ENCODE measurements around the gene HOATZ.

The HOATZ gene

GRCh38 chr11:111555255-111555654, 40.7 kb downstream of the HOATZ start:
- H4K8ac ChIP-seq (ENCODE audit: low read length): no peak overlapping the region
- no peak overlapping the region for H2BK120ac ChIP-seq (ENCODE audit: low read depth, low read length)
- peaks cover 10% of the 10 kb centered on the region for H3K79me1 ChIP-seq (replicated peaks; ENCODE audit: low read length, poor library complexity, severe bottlenecking)
- H2BK5ac ChIP-seq (ENCODE audit: low read depth, low read length, poor library complexity, severe bottlenecking): no peak overlapping the region
- H3K36me3 ChIP-seq (ENCODE audit: control insufficient read depth in 1 of 2, insufficient read depth in 2 of 2, low read depth in 1 of 2, low read length in 2 of 2): peaks cover 13 to 27% of the 10 kb centered on the region in 2 experiments
- H2AK5ac ChIP-seq (ENCODE audit: low read length, severe bottlenecking): peak overlapping the region; percentile 26
- H3K23ac ChIP-seq (ENCODE audit: low read length in 2 of 2): no peak overlapping the region
- H3K27me3 ChIP-seq (ENCODE audit: control insufficient read depth in 1 of 2, insufficient read depth in 1 of 2, low read length in 2 of 2): no peaks in the 10 kb centered on the region
- peak overlapping the region; percentile 4 for H3K27ac ChIP-seq (ENCODE audit: low read length, poor library complexity, severe bottlenecking)
- H3K4me3 ChIP-seq (ENCODE audit: insufficient read depth in 1 of 2, low read depth in 1 of 2, low read length in 2 of 2): no peak overlapping the region
- no peak overlapping the region for H3K9ac ChIP-seq (ENCODE audit: low read length)
- H2BK15ac ChIP-seq (ENCODE audit: low read depth, poor library complexity, severe bottlenecking): no peak overlapping the region
- H4K91ac ChIP-seq (ENCODE audit: low read length): no peak overlapping the region
- no peak overlapping the region for H3K14ac ChIP-seq (ENCODE audit: low read length in 2 of 2)
- no peak overlapping the region for H2BK12ac ChIP-seq (ENCODE audit: low read length in 2 of 2)
- H3K4ac ChIP-seq (ENCODE audit: low read depth in 1 of 2, low read length in 2 of 2): no peak overlapping the region
- H3K18ac ChIP-seq (ENCODE audit: low read depth in 1 of 2, low read length in 2 of 2): no peak overlapping the region
- no peak overlapping the region for H2AFZ ChIP-seq (ENCODE audit: low read depth, low read length)
- peaks cover 4% of the 10 kb centered on the region for H3K4me1 ChIP-seq (ENCODE audit: control insufficient read depth, insufficient read depth, low read depth, low read length)
- no peaks in the 10 kb centered on the region for H3K9me3 ChIP-seq (ENCODE audit: control insufficient read depth, low read length)
- DNase-seq: no peak
- no peak overlapping the region for H3K4me2 ChIP-seq (ENCODE audit: low read length, poor library complexity, severe bottlenecking)

GRCh38 chr11:111557425-111558111, 43.0 kb downstream of the HOATZ start:
- peak; percentile 94 for DNase-seq
- Histone ChIP-seq H3K36me3 (ENCODE audit: control insufficient read depth in 1 of 2, insufficient read depth in 2 of 2, low read depth in 1 of 2, low read length in 2 of 2) (peaks cover 13 to 21% of the 10 kb centered on the region in 2 experiments), H3K9me3 (ENCODE audit: control insufficient read depth, low read length) (no peaks in the 10 kb centered on the region), H2BK15ac (ENCODE audit: low read depth, poor library complexity, severe bottlenecking) (no peak overlapping the region), H3K14ac (ENCODE audit: low read length in 2 of 2) (no peak overlapping the region), H2BK12ac (ENCODE audit: low read length in 2 of 2) (no peak overlapping the region), H3K23ac (ENCODE audit: low read length in 2 of 2) (no peak overlapping the region), H3K4me2 (ENCODE audit: low read length, poor library complexity, severe bottlenecking) (no peak overlapping the region), H2AFZ (ENCODE audit: low read depth, low read length) (no peak overlapping the region), H3K4me3 (ENCODE audit: insufficient read depth in 1 of 2, low read depth in 1 of 2, low read length in 2 of 2) (peak overlapping the region in 1 of 2 experiments; percentile 25), H4K91ac (ENCODE audit: low read length) (no peak overlapping the region), H3K27me3 (ENCODE audit: control insufficient read depth in 1 of 2, insufficient read depth in 1 of 2, low read length in 2 of 2) (no peaks in the 10 kb centered on the region), H2BK120ac (ENCODE audit: low read depth, low read length) (no peak overlapping the region), H2AK5ac (ENCODE audit: low read length, severe bottlenecking) (no peak overlapping the region), H3K18ac (ENCODE audit: low read depth in 1 of 2, low read length in 2 of 2) (peak overlapping the region; percentile 16 to 34), H2BK5ac (ENCODE audit: low read depth, low read length, poor library complexity, severe bottlenecking) (peak overlapping the region; percentile 12), H3K4me1 (ENCODE audit: control insufficient read depth, insufficient read depth, low read depth, low read length) (peaks cover 9% of the 10 kb centered on the region), H3K4ac (ENCODE audit: low read depth in 1 of 2, low read length in 2 of 2) (no peak overlapping the region), H3K79me1 (replicated peaks; ENCODE audit: low read length, poor library complexity, severe bottlenecking) (peaks cover 8% of the 10 kb centered on the region), H3K27ac (ENCODE audit: low read length, poor library complexity, severe bottlenecking) (peak overlapping the region; percentile 91), H4K8ac (ENCODE audit: low read length) (no peak overlapping the region), H3K9ac (ENCODE audit: low read length) (peak overlapping the region; percentile 84)
- WGBS: 50% methylated on average over 2 of the region's 5 CpGs

DNA sequence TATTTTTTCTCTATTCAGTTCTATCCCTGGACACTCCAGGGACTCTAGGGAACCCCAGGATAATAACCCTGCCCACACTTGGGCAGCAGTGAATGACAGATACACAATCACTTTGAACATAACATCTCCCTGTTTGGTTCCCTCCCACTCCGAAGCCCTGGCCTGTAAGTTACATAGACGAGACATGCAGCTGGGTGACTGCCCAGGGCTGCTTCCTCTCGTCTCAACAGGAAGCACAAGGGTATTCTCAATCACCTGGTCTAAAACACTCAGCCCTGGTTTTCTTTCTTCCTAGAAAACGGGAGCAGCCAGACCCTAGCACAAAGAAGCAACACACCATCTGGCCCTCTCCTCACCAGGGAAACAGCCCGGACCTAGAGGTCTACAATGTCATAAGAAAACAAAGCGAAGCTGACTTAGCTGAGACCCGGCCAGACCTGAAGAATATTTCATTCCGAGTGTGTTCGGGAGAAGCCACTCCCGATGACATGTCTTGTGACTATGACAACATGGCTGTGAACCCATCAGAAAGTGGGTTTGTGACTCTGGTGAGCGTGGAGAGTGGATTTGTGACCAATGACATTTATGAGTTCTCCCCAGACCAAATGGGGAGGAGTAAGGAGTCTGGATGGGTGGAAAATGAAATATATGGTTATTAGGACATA, 45.4 kb downstream of the HOATZ start:
- Histone ChIP-seq H2BK120ac (ENCODE audit: low read depth, low read length) (no peak overlapping the region), H3K9ac (ENCODE audit: low read length) (peak overlapping the region; percentile 7), H4K91ac (ENCODE audit: low read length) (peak overlapping the region; percentile 20), H3K27ac (ENCODE audit: low read length, poor library complexity, severe bottlenecking) (no peak overlapping the region), H3K4me2 (ENCODE audit: low read length, poor library complexity, severe bottlenecking) (no peak overlapping the region), H3K4me3 (ENCODE audit: insufficient read depth in 1 of 2, low read depth in 1 of 2, low read length in 2 of 2) (no peak overlapping the region), H2AK5ac (ENCODE audit: low read length, severe bottlenecking) (peak overlapping the region; percentile 74), H2BK12ac (ENCODE audit: low read length in 2 of 2) (no peak overlapping the region), H4K8ac (ENCODE audit: low read length) (peak overlapping the region; percentile 31), H2BK5ac (ENCODE audit: low read depth, low read length, poor library complexity, severe bottlenecking) (no peak overlapping the region), H3K23ac (ENCODE audit: low read length in 2 of 2) (no peak overlapping the region), H2AFZ (ENCODE audit: low read depth, low read length) (no peak overlapping the region), H3K79me1 (replicated peaks; ENCODE audit: low read length, poor library complexity, severe bottlenecking) (peaks cover 8% of the 10 kb centered on the region), H3K4me1 (ENCODE audit: control insufficient read depth, insufficient read depth, low read depth, low read length) (peaks cover 11% of the 10 kb centered on the region), H3K9me3 (ENCODE audit: control insufficient read depth, low read length) (no peaks in the 10 kb centered on the region), H3K27me3 (ENCODE audit: control insufficient read depth in 1 of 2, insufficient read depth in 1 of 2, low read length in 2 of 2) (no peaks in the 10 kb centered on the region), H3K14ac (ENCODE audit: low read length in 2 of 2) (no peak overlapping the region), H3K4ac (ENCODE audit: low read depth in 1 of 2, low read length in 2 of 2) (no peak overlapping the region), H3K36me3 (ENCODE audit: control insufficient read depth in 1 of 2, insufficient read depth in 2 of 2, low read depth in 1 of 2, low read length in 2 of 2) (peaks cover 13 to 29% of the 10 kb centered on the region in 2 experiments), H2BK15ac (ENCODE audit: low read depth, poor library complexity, severe bottlenecking) (no peak overlapping the region), H3K18ac (ENCODE audit: low read depth in 1 of 2, low read length in 2 of 2) (no peak overlapping the region)
- no peak for DNase-seq
- 88% methylated on average over 11 of the region's 11 CpGs for WGBS

DNA sequence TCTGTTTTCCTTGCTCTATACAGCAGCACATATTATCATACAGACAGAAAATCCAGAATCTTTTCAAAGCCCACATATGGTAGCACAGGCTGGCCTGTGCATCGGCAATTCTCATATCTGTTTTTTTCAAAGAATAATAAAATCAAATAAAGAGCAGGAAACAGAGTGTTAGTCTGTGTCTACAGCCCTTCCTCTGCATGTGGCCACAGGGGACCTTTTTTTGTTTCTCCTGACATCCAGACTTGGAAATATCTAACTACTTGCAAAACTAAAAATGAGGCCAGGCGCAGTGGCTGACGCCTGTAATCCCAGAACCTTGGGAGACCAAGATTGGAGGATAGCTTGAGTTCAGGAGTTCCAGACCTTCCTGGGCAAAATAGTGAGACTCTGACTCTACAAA, 46.2 kb downstream of the HOATZ start:
- H2BK5ac ChIP-seq (ENCODE audit: low read depth, low read length, poor library complexity, severe bottlenecking): no peak overlapping the region
- H2AK5ac ChIP-seq (ENCODE audit: low read length, severe bottlenecking): peak overlapping the region; percentile 77
- peaks cover 11% of the 10 kb centered on the region for H3K4me1 ChIP-seq (ENCODE audit: control insufficient read depth, insufficient read depth, low read depth, low read length)
- H3K36me3 ChIP-seq (ENCODE audit: control insufficient read depth in 1 of 2, insufficient read depth in 2 of 2, low read depth in 1 of 2, low read length in 2 of 2): peaks cover 13 to 25% of the 10 kb centered on the region in 2 experiments
- H2BK120ac ChIP-seq (ENCODE audit: low read depth, low read length): no peak overlapping the region
- H4K91ac ChIP-seq (ENCODE audit: low read length): no peak overlapping the region
- no peak overlapping the region for H3K4me3 ChIP-seq (ENCODE audit: insufficient read depth in 1 of 2, low read depth in 1 of 2, low read length in 2 of 2)
- no peak overlapping the region for H4K8ac ChIP-seq (ENCODE audit: low read length)
- no peak overlapping the region for H3K18ac ChIP-seq (ENCODE audit: low read depth in 1 of 2, low read length in 2 of 2)
- no peak overlapping the region for H3K14ac ChIP-seq (ENCODE audit: low read length in 2 of 2)
- no peaks in the 10 kb centered on the region for H3K27me3 ChIP-seq (ENCODE audit: control insufficient read depth in 1 of 2, insufficient read depth in 1 of 2, low read length in 2 of 2)
- DNase-seq: no peak
- H3K4ac ChIP-seq (ENCODE audit: low read depth in 1 of 2, low read length in 2 of 2): no peak overlapping the region
- WGBS: 98% methylated on average over 3 of the region's 3 CpGs
- H3K9ac ChIP-seq (ENCODE audit: low read length): peak overlapping the region; percentile 75
- no peak overlapping the region for H2BK12ac ChIP-seq (ENCODE audit: low read length in 2 of 2)
- no peak overlapping the region for H3K23ac ChIP-seq (ENCODE audit: low read length in 2 of 2)
- H3K27ac ChIP-seq (ENCODE audit: low read length, poor library complexity, severe bottlenecking): peak overlapping the region; percentile 86
- H3K4me2 ChIP-seq (ENCODE audit: low read length, poor library complexity, severe bottlenecking): no peak overlapping the region
- peaks cover 8% of the 10 kb centered on the region for H3K79me1 ChIP-seq (replicated peaks; ENCODE audit: low read length, poor library complexity, severe bottlenecking)
- H2BK15ac ChIP-seq (ENCODE audit: low read depth, poor library complexity, severe bottlenecking): no peak overlapping the region
- no peaks in the 10 kb centered on the region for H3K9me3 ChIP-seq (ENCODE audit: control insufficient read depth, low read length)
- no peak overlapping the region for H2AFZ ChIP-seq (ENCODE audit: low read depth, low read length)
